Activated CD4-positive, CD25-positive, alpha-beta regulatory T cell (primary cell): ENCODE measurements around the gene SNW1.
A peak's percentile ranks its signal among the peaks of the same experiment; 100 is the strongest.
"Not testable (repeated sequence)": the region's sequence is repeated elsewhere in the genome, so short reads cannot be mapped to it uniquely, and the experiment has no call there.

Source experiments
- DNase-seq, 4 experiments: peaks; one replicate each; lab custom pipeline; 2025; lab: John Stamatoyannopoulos, UW

SNW1 gene

GRCh38 chr14:77760381-77761204 is at the start of gene SNW1:
Gene SNW1, minus strand, starts transcription at chr14:77761156. Its CDS starts 29 bp downstream, at chr14:77761127.
- DNase-seq, result peak; percentile 70 to 83 (median 80)

DNA sequence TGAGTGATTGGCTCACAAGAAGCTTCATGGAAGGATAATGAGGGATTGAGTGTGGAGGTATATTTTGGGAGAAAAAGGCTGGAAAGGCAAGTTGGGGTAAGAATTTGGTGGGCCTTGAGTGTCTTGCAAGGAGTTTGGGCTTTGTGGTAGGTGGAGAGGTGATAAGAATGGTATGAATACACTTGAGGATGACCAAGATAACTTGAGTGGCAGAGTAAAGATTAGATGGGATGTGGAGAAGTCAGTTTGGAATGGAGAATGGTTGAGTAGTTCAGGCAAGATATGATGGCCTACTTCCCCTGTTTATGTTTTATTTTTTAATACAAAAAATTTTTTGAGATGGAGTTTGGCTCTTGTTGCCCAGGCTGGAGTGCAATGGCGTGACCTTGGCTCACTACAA is 48.1 kb upstream of the SNW1 start:
- DNase-seq, result no peak

DNA sequence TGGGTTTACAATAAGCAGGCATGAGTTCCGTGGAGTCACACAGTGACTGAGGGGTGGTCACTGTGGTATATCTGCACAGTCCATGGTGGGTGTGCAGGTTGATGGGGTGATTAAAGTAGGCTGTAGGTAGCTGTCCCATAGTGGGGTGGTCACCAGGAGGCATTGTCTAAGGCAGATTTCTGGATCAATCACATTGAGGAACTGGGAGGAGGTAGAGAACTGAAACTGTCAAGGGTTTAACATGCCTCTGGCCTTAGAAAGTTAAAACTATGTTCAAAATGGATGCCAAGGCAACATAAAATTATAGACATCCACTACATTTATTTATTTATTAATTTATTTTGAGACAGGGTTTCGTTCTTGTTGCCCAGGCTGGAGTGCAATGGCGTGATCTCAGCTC is 47.3 kb upstream of the SNW1 start:
- DNase-seq, result no peak

DNA sequence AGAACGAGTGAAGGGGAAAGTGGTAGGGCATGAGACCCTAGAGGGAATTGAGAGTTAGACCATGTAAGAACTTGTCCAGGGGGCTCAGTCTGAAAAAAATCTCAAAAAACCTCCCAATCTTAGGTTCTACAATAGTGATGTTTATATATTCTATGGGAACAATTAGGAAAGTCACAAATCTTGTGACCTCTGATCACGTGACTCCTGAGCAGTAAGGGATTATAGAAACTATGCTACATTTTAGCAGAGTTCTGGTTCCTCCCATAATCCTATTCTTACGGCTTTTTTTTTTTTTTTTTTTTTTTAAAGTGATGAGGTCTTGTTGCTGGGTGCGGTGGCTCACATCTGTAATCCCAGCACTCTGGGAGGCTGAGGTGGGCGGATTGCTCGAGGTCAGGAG is 44.8 kb upstream of the SNW1 start:
- no peak for DNase-seq

- DNase-seq, result no peak
Measured at GRCh38 chr14:77804592-77804991, 43.6 kb upstream of the SNW1 start.

DNA sequence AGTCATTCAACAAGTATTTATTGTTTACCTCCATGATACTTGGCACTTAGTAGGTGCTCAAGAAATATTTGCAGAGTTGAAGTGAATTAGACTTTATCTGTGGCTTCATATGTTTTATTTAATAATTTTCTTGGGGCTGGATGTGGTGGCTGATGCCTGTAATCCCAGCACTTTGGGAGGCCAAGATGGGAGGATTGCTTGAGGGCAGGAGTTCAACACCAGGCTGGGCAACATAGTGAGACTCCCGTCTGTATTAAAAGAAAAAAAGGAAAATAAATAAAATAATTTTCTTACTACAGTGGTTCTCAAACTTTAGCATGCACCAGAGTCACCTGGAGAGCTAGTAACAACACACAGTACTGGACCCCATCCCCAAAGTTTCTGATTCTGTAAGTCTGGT is 39.9 kb upstream of the SNW1 start:
- DNase-seq, result no peak

DNA sequence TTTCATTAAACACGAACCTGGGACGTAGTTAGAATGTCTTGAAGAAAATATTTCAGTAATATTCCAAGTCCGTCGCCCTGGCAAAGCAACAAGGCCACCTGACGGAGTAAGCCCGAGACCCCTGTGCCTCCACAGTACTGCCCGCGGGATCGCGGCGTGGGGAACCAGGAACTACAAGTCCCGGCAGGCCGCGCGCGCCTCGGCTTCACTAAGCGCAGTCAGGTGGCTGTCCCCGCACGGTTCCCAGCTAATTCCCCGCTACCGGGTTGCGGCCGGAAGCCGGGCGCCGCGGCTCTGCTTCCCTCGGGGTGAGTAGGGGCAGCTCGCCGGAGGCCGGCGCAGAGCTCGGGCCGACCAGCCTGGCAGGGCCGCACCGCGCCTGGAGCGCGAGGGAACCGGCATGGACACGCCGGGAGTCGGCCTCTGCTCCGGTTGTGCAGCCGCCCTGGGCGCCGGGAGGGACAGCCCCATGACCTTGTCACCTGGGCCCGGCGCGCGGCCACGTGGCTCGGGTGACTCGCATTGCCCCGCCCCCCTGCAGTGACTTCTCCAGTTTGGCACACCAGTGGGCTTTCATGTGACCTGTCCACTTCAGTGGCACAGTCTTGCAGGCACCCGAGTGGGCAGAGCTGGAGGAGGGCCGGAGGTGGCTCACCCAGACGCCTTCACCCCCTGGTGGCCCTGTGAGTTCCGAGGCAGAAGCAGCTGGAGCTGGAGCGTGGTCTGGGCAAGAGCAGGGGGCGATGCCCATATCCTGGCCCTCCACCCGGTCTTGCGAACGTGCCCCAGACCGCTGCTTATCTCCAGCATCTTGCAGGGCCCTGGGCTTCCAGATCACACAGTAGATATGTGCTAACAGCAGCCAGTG is 39.1 kb upstream of the SNW1 start, which contains the start of gene ADCK1:
Gene ADCK1, plus strand, starts transcription at position 247 of the 868 bp plus-strand sequence. CDS start 18,870 bp downstream, outside the sequence.
- peak; percentile 72 to 78 (median 74) for DNase-seq

- not testable (repeated sequence) for DNase-seq
Measured at GRCh38 chr14:77799456-77799855, 38.5 kb upstream of the SNW1 start.

DNA sequence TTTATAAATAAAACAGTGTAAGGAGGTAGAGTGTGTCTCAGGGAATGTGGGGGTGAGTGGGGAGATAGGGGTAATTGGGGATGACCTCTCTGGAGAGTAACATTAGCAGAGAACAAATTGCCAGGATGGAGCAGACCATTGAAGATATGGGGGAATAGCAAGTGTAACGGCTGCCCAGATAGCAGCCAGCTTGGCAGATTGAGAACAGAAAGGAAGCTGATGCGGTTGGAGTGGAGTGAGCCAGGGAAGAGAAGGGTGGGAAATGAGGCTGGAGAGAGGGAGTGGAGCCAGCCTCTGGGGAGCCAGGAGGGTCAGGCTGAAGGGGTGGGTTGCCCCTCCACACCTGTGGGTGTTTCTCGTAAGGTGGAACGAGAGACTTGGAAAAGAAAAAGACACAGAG is 33.4 kb upstream of the SNW1 start:
- no peak for DNase-seq

- DNase-seq, result not testable (repeated sequence)
Measured at GRCh38 chr14:77793255-77793654, 32.3 kb upstream of the SNW1 start.

DNA sequence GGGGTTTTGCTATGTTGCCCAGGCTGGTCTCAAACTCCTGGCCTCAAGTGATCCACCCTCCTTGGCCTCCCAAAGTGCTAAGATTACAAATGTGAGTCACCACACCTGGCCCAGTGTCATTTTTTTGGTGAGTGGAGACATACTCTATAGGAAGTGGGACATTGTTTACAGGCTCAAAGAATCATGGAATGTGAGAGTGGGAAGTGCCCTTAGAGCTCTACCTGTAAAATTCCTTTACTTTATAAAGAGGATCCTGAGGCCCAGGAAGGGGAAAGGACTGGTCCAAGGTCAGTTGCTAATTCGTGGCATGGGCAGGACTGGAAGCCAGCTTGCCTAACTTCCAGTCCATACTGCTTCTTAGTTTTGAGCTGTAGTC is 30.3 kb upstream of the SNW1 start:
- no peak for DNase-seq

- DNase-seq, result no peak
Measured at GRCh38 chr14:77790566-77791224, 29.7 kb upstream of the SNW1 start.

- DNase-seq, result no peak
Measured at GRCh38 chr14:77786148-77786547, 25.2 kb upstream of the SNW1 start.

- DNase-seq, result no peak
Measured at GRCh38 chr14:77782202-77782601, 21.2 kb upstream of the SNW1 start.

GRCh38 chr14:77773966-77774365 is 13.0 kb upstream of the SNW1 start:
- not testable (repeated sequence) for DNase-seq

GRCh38 chr14:77768442-77769069 is 7.6 kb upstream of the SNW1 start:
- not testable (repeated sequence) for DNase-seq

DNA sequence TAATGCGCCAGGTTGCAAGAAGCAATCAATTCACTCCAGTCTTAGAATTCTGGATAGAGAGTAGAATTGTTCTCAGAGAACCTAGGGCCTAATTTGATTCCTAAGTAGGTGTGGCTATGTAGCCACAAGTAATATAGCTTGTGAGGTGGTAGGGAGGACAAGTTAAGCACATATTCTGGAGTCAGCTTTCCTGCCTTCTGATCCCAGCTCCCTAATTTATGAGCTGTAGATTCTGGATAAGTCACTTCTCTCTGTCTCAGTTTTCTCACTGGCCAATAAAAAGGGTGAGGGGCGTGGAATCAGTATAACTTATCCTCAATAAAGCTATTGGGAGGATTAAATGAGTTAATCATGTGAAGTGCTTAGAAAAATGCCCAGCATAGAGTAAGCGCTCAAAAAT is 3.0 kb upstream of the SNW1 start:
- DNase-seq, result no peak

DNA sequence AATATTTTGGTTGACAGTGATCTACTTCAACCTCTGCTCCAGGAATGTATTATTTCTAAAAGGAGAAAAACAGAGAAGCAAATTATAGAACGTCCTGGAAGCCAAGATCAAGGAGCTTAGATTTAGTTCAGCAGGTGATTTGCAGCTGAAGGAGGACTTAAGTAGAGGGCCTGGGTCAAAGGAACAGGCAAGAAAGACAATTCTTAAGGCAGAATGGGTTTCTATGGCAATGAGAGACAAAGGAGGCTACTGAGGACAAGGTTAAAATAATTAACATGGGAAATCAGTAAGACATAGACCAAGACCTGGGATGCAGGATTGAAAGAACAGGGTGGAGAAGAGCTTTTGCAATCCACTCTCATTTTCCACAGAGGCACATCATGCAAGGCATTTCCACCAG is 2.4 kb upstream of the SNW1 start:
- DNase-seq, result no peak

DNA sequence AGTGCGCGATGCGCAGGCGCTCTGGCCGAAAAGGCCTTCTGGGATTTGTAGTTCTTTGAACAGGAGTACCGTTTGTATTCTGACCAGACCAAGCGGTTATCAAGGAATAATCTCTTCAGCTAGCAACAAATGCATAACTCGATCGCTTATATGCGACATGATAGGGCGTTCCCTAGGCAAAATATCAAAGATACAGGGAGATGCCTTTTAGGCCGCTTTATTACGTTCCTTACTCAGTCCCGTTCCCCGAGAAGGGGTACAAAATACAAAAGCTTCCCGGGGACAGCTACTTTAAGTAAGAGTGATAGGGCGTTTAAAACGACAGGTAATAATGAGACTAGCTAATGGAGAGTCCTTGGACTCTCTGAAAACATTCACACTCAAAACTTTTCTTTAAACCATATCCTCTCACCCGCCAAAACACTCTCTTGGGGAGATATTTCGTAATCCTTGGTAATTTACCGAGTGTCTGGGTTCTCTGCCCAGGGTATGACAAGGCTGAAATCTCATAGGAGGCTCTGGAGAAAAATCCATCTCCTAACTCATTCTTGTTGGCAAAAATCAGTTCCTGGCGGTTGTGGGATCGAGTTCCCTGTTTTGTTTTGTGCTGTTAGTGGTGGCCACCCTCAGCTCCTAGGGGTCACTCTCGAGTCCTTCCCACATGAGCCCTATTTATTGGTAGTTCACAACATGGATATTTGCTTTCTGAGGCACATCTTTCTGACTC is 412 bp upstream of the SNW1 start:
- no peak for DNase-seq

- DNase-seq, result no peak
Measured at GRCh38 chr14:77752799-77753516, 8.0 kb downstream of the SNW1 start.

DNA sequence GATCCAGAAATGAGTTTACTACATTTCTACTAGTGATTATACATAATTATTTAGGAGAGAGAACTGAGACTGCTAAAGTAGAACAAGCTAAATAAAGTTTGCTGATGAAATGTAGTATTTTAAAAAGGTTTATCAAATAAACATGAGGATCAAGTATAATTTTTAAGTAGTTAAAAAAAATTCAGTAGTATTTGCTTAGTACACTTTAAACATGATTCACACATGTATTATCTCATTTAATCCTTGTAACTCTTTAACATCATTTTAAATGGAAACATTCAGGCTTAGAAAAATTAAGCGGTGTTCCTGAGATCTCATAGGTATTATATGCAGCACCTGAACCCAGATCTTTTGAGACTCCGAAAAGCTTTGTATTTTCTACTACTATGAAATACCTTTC is 8.7 kb downstream of the SNW1 start:
- DNase-seq, result no peak
